IMR-90 (cell line): ENCODE data around the gene C10orf120.

ENCODE experiments used
- CTCF ChIP-seq: conservative IDR thresholded peaks from 2 replicates; pipeline ENCODE4 v1.5.1; 2012; ENCODE audit warnings: mild to moderate bottlenecking, low read depth, low read length, improper control_type of control experiment
- FOS ChIP-seq: fragments of 150-350 bp; IDR thresholded peaks from 2 replicates; pipeline ENCODE4 v1.6.1; 2016; ENCODE audit warnings: low read depth, low read length
- MAFK ChIP-seq: IDR thresholded peaks from 2 replicates; pipeline ENCODE4 v1.6.1; 2012; ENCODE audit warnings: low read depth, low read length, improper control_type of control experiment
- MAZ ChIP-seq: IDR thresholded peaks from 2 replicates; pipeline ENCODE4 v1.6.1; 2012; ENCODE audit warnings: low read depth, mild to moderate bottlenecking, low read length, improper control_type of control experiment, moderate library complexity, borderline replicate concordance
- MXI1 ChIP-seq: IDR thresholded peaks from 2 replicates; pipeline ENCODE4 v1.6.1; 2012; ENCODE audit warnings: low read depth, mild to moderate bottlenecking, low read length, moderate library complexity, borderline replicate concordance
- POLR2A ChIP-seq: IDR thresholded peaks from 2 replicates; pipeline ENCODE4 v1.6.1; 2012; ENCODE audit warnings: mild to moderate bottlenecking, low read depth, low read length
- RAD21 ChIP-seq: IDR thresholded peaks from 2 replicates; pipeline ENCODE4 v1.6.1; 2012; ENCODE audit warnings: low read length, improper control_type of control experiment
- RFX5 ChIP-seq: IDR thresholded peaks from 2 replicates; pipeline ENCODE4 v1.8.0; 2012; ENCODE audit warnings: low read depth, mild to moderate bottlenecking, low read length, moderate library complexity
- SMC3 ChIP-seq: fragments of 150-350 bp; IDR thresholded peaks from 2 replicates; pipeline ENCODE4 v1.6.1; 2016; ENCODE audit warnings: low read depth, mild to moderate bottlenecking, antibody characterized with exemption, low read length, moderate library complexity
- TF ChIP-seq, protein P1 (sequence below): fragments of 150-350 bp; IDR thresholded peaks from 2 replicates; pipeline ENCODE4 v1.6.1; 2017; ENCODE audit warnings: mild to moderate bottlenecking, antibody characterized with exemption, low read length, low read depth

DNA sequence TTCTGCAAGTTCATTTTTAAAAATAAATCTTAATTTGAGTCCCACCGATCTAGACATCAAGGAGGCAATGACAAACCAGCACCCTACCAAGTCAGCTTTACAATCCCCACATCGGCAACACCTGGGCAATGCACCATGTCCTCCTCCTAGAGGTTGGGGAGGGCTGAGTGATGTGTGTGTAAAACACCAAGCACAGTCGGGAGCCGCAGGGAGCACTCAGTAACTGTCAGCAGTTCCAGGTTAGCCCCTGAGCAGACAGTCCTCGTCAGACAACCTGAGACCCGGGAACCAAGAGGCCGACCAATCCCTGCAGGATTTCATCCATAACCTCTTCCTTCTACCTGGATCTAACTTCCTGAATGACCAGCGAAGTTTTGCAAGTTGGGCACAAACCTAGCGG, 15.9 kb upstream of the C10orf120 start:
- TF ChIP-seq CTCF (no peak), MAZ (no peak), POLR2A (no peak), MAFK (no peak), RFX5 (no peak), SMC3 (no peak), FOS (no peak), MXI1 (no peak), RAD21 (no peak)
- TF ChIP-seq, protein P1, sequence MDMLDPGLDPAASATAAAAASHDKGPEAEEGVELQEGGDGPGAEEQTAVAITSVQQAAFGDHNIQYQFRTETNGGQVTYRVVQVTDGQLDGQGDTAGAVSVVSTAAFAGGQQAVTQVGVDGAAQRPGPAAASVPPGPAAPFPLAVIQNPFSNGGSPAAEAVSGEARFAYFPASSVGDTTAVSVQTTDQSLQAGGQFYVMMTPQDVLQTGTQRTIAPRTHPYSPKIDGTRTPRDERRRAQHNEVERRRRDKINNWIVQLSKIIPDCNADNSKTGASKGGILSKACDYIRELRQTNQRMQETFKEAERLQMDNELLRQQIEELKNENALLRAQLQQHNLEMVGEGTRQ: no peak
